ENCODE measurements around the gene SIRT5. TPM values are rescaled to one million over a fixed set of nuclear protein-coding genes. Genes with fewer than 3 reads are reported as not detected.

Gene SIRT5
- polyA plus RNA-seq, 2 of the 4 experiments (the other 2 are of a cell fraction): 5.1 to 7.8 TPM

DNA sequence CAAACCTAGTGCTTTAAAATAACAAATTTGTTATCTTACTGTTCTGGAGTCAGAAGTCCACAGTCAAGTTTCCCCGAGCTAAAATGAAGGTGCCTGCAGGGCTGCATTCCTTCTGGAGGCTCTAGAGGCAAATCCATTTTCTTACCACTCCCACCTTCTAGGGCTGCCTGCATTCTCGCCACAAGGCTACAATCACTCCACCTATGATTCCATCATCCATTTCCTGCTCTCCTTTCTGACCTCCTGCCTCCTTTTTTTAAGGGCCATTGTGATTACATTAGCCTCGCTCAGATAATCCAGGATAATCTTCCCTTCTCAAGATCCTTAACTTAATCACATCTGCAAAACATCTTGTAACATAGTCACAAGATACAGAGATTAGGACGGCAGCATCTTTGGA is 42.4 kb upstream of the SIRT5 start:
- no peak for TF ChIP-seq POLR2A (IDR thresholded peaks at IDR 0.05; ENCODE audit: low read length)
- TF ChIP-seq JUNB (IDR thresholded peaks at IDR 0.05): no peak
- TF ChIP-seq HOXB5 (CRISPR knock-in tag; IDR thresholded peaks at IDR 0.05): no peak
- TF ChIP-seq, protein P1, sequence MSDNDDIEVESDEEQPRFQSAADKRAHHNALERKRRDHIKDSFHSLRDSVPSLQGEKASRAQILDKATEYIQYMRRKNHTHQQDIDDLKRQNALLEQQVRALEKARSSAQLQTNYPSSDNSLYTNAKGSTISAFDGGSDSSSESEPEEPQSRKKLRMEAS (IDR thresholded peaks at IDR 0.05): no peak
- TF ChIP-seq CBX8 (IDR thresholded peaks at IDR 0.05): no peak
- no peak for TF ChIP-seq NPAS2 (CRISPR knock-in tag; IDR thresholded peaks at IDR 0.05; ENCODE audit: borderline replicate concordance)
- no peak for TF ChIP-seq JUN (IDR thresholded peaks at IDR 0.05)
- TF ChIP-seq EP300 (IDR thresholded peaks at IDR 0.05): no peak
- TF ChIP-seq PHF8 (IDR thresholded peaks at IDR 0.05; ENCODE audit: borderline replicate concordance, low read depth): no peak
- TF ChIP-seq MYC (IDR thresholded peaks at IDR 0.05; ENCODE audit: borderline replicate concordance, low read length): no peak
- TF ChIP-seq EHF (CRISPR knock-in tag; IDR thresholded peaks at IDR 0.05): no peak
- DNase-seq (ENCODE audit: low read depth in 1 of 2, low spot score in 1 of 2): no peak
- ChIA-PET POLR2A (no interaction called here), CTCF (interaction anchor here (0.8 to 1.5 kb wide), 2 partner anchors 188 to 201 kb away, joined by 3 read pairs; no protein-coding TSS in a partner anchor)
- FAIRE-seq: no peak
- no peak overlapping the region for H3K4me2 ChIP-seq
- no peak overlapping the region for H3K27ac ChIP-seq
- H3K4me1 ChIP-seq: no peaks in the 10 kb centered on the region
- H3K9me3 ChIP-seq: no peaks in the 10 kb centered on the region
- no peak for ATAC-seq
- WGBS (ENCODE audit: missing lambda C conversion rate): 55% methylated on average over 4 of the region's 4 CpGs
- H3K4me3 ChIP-seq: no peak overlapping the region

DNA sequence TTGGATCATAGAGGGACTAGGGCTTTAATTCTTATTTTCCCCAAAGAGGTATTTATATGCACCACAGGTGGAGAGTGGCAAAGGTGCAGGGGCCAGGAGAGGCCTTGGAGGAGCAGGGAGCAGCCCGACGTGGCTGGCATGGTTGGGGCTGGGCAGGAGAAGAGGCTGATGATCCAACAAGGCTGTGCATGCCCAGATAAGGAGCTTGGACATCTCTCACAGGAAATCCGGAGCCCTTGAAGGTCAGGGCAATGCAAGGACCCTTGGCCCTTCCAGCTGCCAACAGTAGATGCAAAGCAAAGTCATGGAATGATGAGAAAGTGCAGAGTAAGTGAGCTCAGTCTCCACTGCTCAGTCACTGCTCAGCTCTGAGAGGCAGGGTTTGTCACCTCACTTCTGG is 39.9 kb upstream of the SIRT5 start:
- FAIRE-seq (no peak), DNase-seq (ENCODE audit: low read depth in 1 of 2, low spot score in 1 of 2) (no peak), ATAC-seq (no peak)
- Histone ChIP-seq H3K4me1 (no peaks in the 10 kb centered on the region), H3K9me3 (no peaks in the 10 kb centered on the region), H3K4me3 (no peak overlapping the region), H3K4me2 (no peak overlapping the region), H3K27ac (no peak overlapping the region)
- TF ChIP-seq KDM1A (IDR thresholded peaks at IDR 0.05; ENCODE audit: low read depth) (no peak), RNF2 (IDR thresholded peaks at IDR 0.05; ENCODE audit: borderline replicate concordance, low read depth) (no peak), KDM5A (IDR thresholded peaks at IDR 0.05) (no peak), HDAC2 (IDR thresholded peaks at IDR 0.05) (no peak), EHF (CRISPR knock-in tag; IDR thresholded peaks at IDR 0.05) (no peak), MYC (IDR thresholded peaks at IDR 0.05; ENCODE audit: borderline replicate concordance, low read length) (no peak), ZSCAN20 (CRISPR knock-in tag; IDR thresholded peaks at IDR 0.05) (no peak), HEYL (CRISPR knock-in tag; IDR thresholded peaks at IDR 0.05) (no peak), ZC3H11A (IDR thresholded peaks at IDR 0.05) (no peak), ZFP36 (IDR thresholded peaks at IDR 0.05; ENCODE audit: borderline replicate concordance, partially characterized antibody) (no peak), FOSL2 (IDR thresholded peaks at IDR 0.05) (no peak), FOSL2 (CRISPR knock-in tag; IDR thresholded peaks at IDR 0.05) (no peak), SREBF2 (IDR thresholded peaks at IDR 0.05) (no peak), JUN (IDR thresholded peaks at IDR 0.05) (no peak), GATA3 (IDR thresholded peaks at IDR 0.05; ENCODE audit: borderline replicate concordance) (no peak)
- TF ChIP-seq, protein P2, sequence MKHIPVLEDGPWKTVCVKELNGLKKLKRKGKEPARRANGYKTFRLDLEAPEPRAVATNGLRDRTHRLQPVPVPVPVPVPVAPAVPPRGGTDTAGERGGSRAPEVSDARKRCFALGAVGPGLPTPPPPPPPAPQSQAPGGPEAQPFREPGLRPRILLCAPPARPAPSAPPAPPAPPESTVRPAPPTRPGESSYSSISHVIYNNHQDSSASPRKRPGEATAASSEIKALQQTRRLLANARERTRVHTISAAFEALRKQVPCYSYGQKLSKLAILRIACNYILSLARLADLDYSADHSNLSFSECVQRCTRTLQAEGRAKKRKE (CRISPR knock-in tag; IDR thresholded peaks at IDR 0.05; ENCODE audit: low read depth): no peak
- TF ChIP-seq, protein P3, sequence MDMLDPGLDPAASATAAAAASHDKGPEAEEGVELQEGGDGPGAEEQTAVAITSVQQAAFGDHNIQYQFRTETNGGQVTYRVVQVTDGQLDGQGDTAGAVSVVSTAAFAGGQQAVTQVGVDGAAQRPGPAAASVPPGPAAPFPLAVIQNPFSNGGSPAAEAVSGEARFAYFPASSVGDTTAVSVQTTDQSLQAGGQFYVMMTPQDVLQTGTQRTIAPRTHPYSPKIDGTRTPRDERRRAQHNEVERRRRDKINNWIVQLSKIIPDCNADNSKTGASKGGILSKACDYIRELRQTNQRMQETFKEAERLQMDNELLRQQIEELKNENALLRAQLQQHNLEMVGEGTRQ (IDR thresholded peaks at IDR 0.05): no peak
- TF ChIP-seq, protein P4, sequence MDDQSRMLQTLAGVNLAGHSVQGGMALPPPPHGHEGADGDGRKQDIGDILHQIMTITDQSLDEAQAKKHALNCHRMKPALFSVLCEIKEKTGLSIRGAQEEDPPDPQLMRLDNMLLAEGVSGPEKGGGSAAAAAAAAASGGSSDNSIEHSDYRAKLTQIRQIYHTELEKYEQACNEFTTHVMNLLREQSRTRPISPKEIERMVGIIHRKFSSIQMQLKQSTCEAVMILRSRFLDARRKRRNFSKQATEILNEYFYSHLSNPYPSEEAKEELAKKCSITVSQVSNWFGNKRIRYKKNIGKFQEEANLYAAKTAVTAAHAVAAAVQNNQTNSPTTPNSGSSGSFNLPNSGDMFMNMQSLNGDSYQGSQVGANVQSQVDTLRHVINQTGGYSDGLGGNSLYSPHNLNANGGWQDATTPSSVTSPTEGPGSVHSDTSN (IDR thresholded peaks at IDR 0.05): no peak
- TF ChIP-seq, protein P5, sequence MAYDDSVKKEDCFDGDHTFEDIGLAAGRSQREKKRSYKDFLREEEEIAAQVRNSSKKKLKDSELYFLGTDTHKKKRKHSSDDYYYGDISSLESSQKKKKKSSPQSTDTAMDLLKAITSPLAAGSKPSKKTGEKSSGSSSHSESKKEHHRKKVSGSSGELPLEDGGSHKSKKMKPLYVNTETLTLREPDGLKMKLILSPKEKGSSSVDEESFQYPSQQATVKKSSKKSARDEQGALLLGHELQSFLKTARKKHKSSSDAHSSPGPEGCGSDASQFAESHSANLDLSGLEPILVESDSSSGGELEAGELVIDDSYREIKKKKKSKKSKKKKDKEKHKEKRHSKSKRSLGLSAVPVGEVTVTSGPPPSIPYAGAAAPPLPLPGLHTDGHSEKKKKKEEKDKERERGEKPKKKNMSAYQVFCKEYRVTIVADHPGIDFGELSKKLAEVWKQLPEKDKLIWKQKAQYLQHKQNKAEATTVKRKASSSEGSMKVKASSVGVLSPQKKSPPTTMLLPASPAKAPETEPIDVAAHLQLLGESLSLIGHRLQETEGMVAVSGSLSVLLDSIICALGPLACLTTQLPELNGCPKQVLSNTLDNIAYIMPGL (CRISPR knock-in tag; IDR thresholded peaks at IDR 0.05; ENCODE audit: borderline replicate concordance): no peak
- POLR2A ChIA-PET: no interaction called here
- CTCF ChIA-PET: interaction anchor here (0.5 kb wide), 1 partner anchor 27 kb away, joined by 3 read pairs; no protein-coding TSS in a partner anchor
- 35% methylated on average over 3 of the region's 3 CpGs for WGBS (ENCODE audit: missing lambda C conversion rate)

Measured in A549 (cell line).